Tibial nerve (tissue), 4 donors: ENCODE data around the gene GCLC. TPM values are rescaled to one million over a fixed set of nuclear protein-coding genes. Genes with fewer than 3 reads are reported as not detected.

Experiments
- DNase-seq, 2 donors: peaks; one replicate each; pipeline ENCODE4 v3.0.0-alpha.2; 2019; ENCODE audit warnings: low spot score in 2 of 2
- H3K27ac ChIP-seq, 4 donors: fragments of 200-600 bp; sonication (generic) in 3 of 4; one replicate each; pipeline ENCODE4 v1.5.1; 2017 to 2019; ENCODE audit warnings: mild to moderate bottlenecking in 1 of 4
- H3K27me3 ChIP-seq, 2 donors: fragments of 200-600 bp; sonication (generic) in 1 of 2; one replicate each; pipeline versions ENCODE4 v1.5.1 to v1.6.0; 2017 to 2019
- H3K36me3 ChIP-seq, 3 donors: fragments of 200-600 bp; sonication (generic); one replicate each; pipeline ENCODE4 v1.5.1; 2018 to 2019
- H3K4me1 ChIP-seq, 4 donors: fragments of 200-600 bp; sonication (generic) in 3 of 4; one replicate each; pipeline ENCODE4 v1.5.1; 2017 to 2019
- H3K4me3 ChIP-seq, 4 donors: fragments of 200-600 bp; sonication (generic) in 3 of 4; one replicate each; pipeline ENCODE4 v1.5.1; 2017 to 2019; ENCODE audit warnings: mild to moderate bottlenecking in 1 of 4, moderate library complexity in 1 of 4
- H3K9me3 ChIP-seq, 4 donors: fragments of 200-600 bp; sonication (generic) in 3 of 4; one replicate each; pipeline ENCODE4 v1.5.1; 2017 to 2019
- CTCF ChIP-seq, 5 experiments: fragments of 200-600 bp in 3 of 5; fragments of 450-650 bp in 2 of 5; sonication (generic) in 3 of 5; IDR thresholded peaks; one replicate each; pipeline ENCODE4 v1.5.1; 2016 to 2019; ENCODE audit warnings: antibody characterized with exemption in 5 of 5, mild to moderate bottlenecking in 3 of 5, moderate library complexity in 2 of 5
- EP300 ChIP-seq, 2 donors: sonication (generic); formaldehyde crosslinking; IDR thresholded peaks; one replicate each; pipeline ENCODE4 v1.6.1; 2017; ENCODE audit warnings: antibody characterized with exemption in 2 of 2, mild to moderate bottlenecking in 1 of 2
- POLR2A ChIP-seq, 2 donors: fragments of 450-650 bp; IDR thresholded peaks; one replicate each; pipeline ENCODE4 v1.6.1; 2017; ENCODE audit warnings: antibody characterized with exemption in 2 of 2, mild to moderate bottlenecking in 2 of 2, moderate library complexity in 2 of 2
- WGBS, 2 donors: methylation state at CpG; one replicate each; pipeline ENCODE4 v1.1.5; 2018; 5-methylcytosine and 5-hydroxymethylcytosine counted together
- total RNA-seq, 4 donors: library from RNA; depleted of rRNA; stranded (reverse); fragments of >200 nt; gene quantifications; one replicate each; pipeline ENCODE4 v1.1.0, GENCODE V29; 2016

Gene GCLC
- total RNA-seq, 4 donors from 2014 or later, result 21.8 to 43.2 (median 32.0) TPM

- Histone ChIP-seq H3K9me3 (no peaks in the 10 kb centered on the region), H3K27ac (no peak overlapping the region), H3K27me3 (no peaks in the 10 kb centered on the region), H3K4me3 (no peak overlapping the region), H3K4me1 (no peaks in the 10 kb centered on the region), H3K36me3 (peaks cover 0 to 47% (median 0%) of the 10 kb centered on the region in 3 donors)
- TF ChIP-seq POLR2A (IDR thresholded peaks at IDR 0.05), result no peak
- TF ChIP-seq CTCF (IDR thresholded peaks at IDR 0.05), result no peak
- no peak for TF ChIP-seq EP300 (IDR thresholded peaks at IDR 0.05)
- 90 to 93% methylated on average over 6 of the region's 6 CpGs for WGBS, 2 donors
- DNase-seq, result no peak
Observed at GRCh38 chr6:53498649-53499048, 46.3 kb downstream of the GCLC start.

DNA sequence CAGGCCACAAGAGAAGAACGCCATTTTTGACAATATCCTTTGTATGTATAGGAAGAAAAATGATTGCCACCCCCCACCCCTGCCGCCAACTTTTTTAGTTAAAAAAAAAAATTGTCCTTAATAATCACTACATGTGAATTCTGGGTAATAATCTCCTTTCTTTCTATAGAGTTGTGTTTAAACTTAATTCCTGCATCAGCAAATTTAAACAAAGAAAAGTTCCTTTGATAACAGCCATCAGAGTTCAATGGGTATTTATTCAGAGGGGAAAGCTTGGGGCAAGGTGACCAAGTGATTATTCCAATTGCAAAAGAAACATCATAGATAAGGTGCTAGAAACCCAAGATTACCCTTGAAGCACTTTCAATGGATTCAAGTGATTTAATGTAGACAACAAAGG lies 47.0 kb downstream of the GCLC start:
- TF ChIP-seq EP300 (IDR thresholded peaks at IDR 0.05), result no peak
- no peak for TF ChIP-seq CTCF (IDR thresholded peaks at IDR 0.05)
- no peak for TF ChIP-seq POLR2A (IDR thresholded peaks at IDR 0.05)
- peaks cover 0 to 41% (median 0%) of the 10 kb centered on the region in 3 donors for H3K36me3 ChIP-seq
- DNase-seq, result no peak
- H3K4me3 ChIP-seq, result no peak overlapping the region
- no peaks in the 10 kb centered on the region for H3K9me3 ChIP-seq
- H3K4me1 ChIP-seq, result peaks cover 0 to 6% (median 0%) of the 10 kb centered on the region in 4 donors
- no peak overlapping the region for H3K27ac ChIP-seq
- no peaks in the 10 kb centered on the region for H3K27me3 ChIP-seq
- 66 to 83% methylated on average over 2 of the region's 2 CpGs for WGBS, 2 donors

DNA sequence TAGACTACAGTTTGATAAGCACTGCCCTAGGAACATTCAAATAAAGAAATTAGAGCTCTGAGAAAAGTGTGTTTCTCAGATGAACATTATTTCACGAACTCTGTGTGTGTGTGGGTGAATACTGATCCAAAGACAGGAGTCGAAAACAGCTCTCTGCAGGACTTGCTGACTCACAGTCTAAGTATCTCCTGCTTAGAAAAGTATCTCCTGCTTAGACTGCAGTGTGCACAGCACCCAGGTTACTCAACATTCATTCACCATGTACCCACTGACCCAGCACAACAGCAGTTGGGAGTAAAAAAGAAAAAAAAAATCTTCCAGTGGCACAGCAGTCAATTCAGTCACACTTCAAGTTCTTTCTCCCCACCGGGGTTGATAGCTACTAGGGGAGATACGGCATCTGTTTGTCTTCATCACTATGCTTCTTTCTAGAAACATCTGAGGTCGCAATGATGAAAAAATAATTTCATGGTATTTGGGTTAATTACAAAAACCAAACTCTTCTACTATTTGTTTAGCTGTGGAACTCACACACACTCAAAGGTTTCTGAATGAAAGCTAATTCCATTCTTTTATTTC lies 48.0 kb downstream of the GCLC start:
- WGBS, 2 donors, result 50 to 51% methylated on average over 5 of the region's 5 CpGs
- H3K27ac ChIP-seq, result no peak overlapping the region

DNA sequence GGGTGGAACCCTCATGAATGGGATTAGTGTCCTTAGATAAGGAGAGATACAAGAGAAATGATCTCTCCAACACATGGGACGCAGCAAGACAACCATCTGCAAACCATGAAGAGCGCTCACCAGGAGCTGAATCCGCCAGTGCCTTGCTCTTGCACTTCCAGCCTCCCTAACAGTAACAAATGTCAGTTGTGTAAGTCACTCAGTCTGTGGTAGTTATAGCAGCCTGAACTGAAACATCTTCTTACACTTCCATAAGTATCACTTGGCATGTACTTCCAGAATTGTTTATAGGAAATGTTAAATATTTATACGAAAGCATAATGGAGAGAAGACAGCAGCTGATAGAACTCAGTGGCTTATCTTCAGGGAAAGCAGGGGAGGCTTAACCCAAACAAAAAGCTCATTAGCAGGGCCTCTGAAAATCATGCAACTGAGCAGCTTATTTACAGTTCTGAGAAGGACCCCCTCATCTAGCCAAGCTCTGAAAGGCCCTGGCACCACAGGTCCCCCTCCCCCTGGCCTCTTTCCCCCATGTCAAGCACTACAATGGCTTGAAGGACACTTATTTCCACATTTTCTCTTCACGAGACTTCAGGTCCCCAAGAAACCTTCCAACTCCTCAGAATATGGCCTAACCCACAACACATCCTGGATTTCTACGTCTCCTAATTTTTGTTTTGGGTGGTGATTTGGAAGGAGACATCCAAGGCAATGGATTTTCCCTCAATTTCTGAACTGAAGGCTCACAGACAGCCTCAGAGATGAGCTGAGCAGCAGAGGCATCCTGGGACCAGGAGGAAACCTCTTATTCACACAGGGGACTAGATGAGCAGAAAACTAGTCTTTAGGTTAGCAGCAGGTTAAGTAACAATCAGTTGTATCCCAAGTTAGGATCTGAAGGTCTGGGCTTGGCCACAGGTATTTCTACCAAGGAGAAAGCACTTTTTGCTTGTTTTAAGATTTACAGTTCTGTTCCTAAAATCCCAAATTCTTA lies 49.1 kb downstream of the GCLC start:
- 87 to 95% methylated on average over 6 of the region's 6 CpGs for WGBS, 2 donors
- Histone ChIP-seq H3K36me3 (peaks cover 0 to 29% (median 0%) of the 10 kb centered on the region in 3 donors), H3K4me3 (no peak overlapping the region), H3K27me3 (no peaks in the 10 kb centered on the region), H3K4me1 (peaks cover 0 to 9% (median 0%) of the 10 kb centered on the region in 4 donors), H3K27ac (no peak overlapping the region), H3K9me3 (no peaks in the 10 kb centered on the region)
- TF ChIP-seq EP300 (IDR thresholded peaks at IDR 0.05) (no peak), CTCF (IDR thresholded peaks at IDR 0.05) (no peak), POLR2A (IDR thresholded peaks at IDR 0.05) (no peak)
- DNase-seq, result no peak

More for the DNA sequence above, 48.0 kb downstream of the GCLC start:
- Histone ChIP-seq H3K27me3 (no peaks in the 10 kb centered on the region), H3K4me1 (peaks cover 0 to 9% (median 0%) of the 10 kb centered on the region in 4 donors), H3K9me3 (no peaks in the 10 kb centered on the region), H3K36me3 (peaks cover 0 to 35% (median 0%) of the 10 kb centered on the region in 3 donors), H3K4me3 (no peak overlapping the region)
- TF ChIP-seq EP300 (IDR thresholded peaks at IDR 0.05), result no peak
- DNase-seq, result no peak

DNA sequence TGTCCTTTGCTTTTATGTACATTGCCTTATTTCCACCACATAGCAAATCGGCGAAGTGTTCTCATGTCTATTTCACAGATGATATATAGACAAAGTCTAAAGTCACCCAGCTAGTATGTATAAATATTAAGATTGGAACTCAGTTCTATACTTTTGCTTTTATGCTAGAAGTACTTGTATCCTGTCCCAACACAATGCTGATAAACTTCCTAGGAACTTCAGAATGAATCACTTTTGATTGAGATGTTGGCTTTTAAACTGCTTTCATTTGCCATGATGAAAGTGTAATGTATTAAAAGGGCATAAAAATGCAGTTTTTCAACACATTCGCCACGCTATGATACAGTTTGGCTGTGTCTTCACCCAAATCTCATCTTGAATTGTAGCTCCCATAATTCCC lies 50.8 kb downstream of the GCLC start:
- H3K27ac ChIP-seq, result no peak overlapping the region
- DNase-seq, result no peak
- H3K36me3 ChIP-seq, result peaks cover 0 to 12% (median 0%) of the 10 kb centered on the region in 3 donors
- H3K4me3 ChIP-seq, result no peak overlapping the region
- 81 to 82% methylated on average over 4 of the region's 4 CpGs for WGBS, 2 donors
- TF ChIP-seq EP300 (IDR thresholded peaks at IDR 0.05), result no peak
- TF ChIP-seq POLR2A (IDR thresholded peaks at IDR 0.05), result no peak
- TF ChIP-seq CTCF (IDR thresholded peaks at IDR 0.05), result no peak
- no peaks in the 10 kb centered on the region for H3K9me3 ChIP-seq
- H3K27me3 ChIP-seq, result no peaks in the 10 kb centered on the region
- H3K4me1 ChIP-seq, result peaks cover 0 to 9% (median 0%) of the 10 kb centered on the region in 4 donors
